ENCODE data around the gene TRPV5. TPM values are rescaled to one million over a fixed set of nuclear protein-coding genes. Genes with fewer than 3 reads are reported as not detected.
A peak's percentile ranks its signal among the peaks of the same experiment; 100 is the strongest.

TRPV5 gene
- total and polyA plus RNA-seq, 2 of the 8 experiments (the other 6 are each of a cell fraction or from before 2014, with no cell fraction given), result 0.03 TPM; not detected in 1

DNA sequence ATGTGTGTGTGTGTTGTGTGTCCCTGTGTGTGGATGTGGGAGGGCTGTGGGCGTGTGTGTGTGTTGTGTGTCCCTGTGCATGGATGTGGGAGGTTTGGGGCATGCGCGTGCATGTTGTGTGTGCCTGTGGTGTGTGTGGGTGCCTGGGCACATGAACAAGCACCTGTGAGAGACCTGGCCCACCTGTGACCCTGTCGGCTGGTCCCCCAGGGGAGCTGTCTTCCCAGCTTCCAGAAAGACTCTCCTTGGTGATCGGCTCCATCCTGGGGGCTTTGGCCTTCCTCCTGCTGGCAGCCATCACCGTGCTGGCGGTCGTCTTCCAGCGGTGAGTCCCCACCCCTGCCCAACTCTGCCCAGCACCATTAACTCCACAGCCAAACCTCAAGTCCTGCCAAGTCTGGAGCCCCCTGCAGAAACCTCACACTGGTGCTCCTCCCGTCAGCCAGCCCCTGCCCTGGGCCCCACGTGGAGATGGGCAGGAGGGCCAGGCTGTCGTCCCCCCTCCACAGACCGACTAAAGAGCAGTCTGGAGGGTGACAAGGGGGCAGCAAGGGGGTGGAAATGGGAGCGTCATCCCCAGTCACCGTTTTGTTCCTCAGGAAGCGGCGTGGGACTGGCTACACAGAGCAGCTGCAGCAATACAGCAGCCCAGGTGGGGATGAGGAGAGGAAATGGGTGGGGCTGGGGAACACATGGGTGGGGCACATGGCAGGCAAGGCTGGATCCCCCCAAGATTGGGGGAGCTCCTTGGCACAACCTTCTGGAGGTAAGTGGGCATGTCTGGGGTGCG, 66.0 kb downstream of the TRPV5 start:
- Histone ChIP-seq H3K9ac (replicated peaks in 1 of 4; ENCODE audit: extremely low read depth in 1 of 4, low read depth in 3 of 4, low read length in 3 of 4) (no peak overlapping the region), H3K18ac (ENCODE audit: extremely low read depth, low read length) (no peak overlapping the region; the same call in 1 of the 2 replicates), H3K4ac (replicated peaks; ENCODE audit: insufficient read length, low read depth, low read length) (no peak overlapping the region), H3K23ac (ENCODE audit: insufficient read length) (no peak overlapping the region), H4K20me1 (replicated peaks in 1 of 2; ENCODE audit: control insufficient read depth in 1 of 2, insufficient read depth in 2 of 2, low read length in 2 of 2) (no peaks in the 10 kb centered on the region), H3K14ac (ENCODE audit: insufficient read length) (no peak overlapping the region), H3K9me3 (ENCODE audit: insufficient read depth in 2 of 2, low read depth in 1 of 2, low read length in 1 of 2) (no peaks in the 10 kb centered on the region), H3K4me3 (ENCODE audit: extremely low read depth in 1 of 4, insufficient read depth in 2 of 4, low read depth in 3 of 4, low read length in 4 of 4) (no peak overlapping the region), H3K56ac (replicated peaks; ENCODE audit: insufficient read length, low read depth, low read length) (no peak overlapping the region), H2BK20ac (ENCODE audit: low read length) (no peak overlapping the region), H3K27ac (ENCODE audit: low read depth, low read length) (no peak overlapping the region), H2AFZ (ENCODE audit: low read length) (no peak overlapping the region), H2BK120ac (replicated peaks; ENCODE audit: low read depth, low read length) (no peak overlapping the region), H4K91ac (replicated peaks; ENCODE audit: insufficient read length, low read length) (no peak overlapping the region), H3K23me2 (ENCODE audit: low read depth, low read length) (no peaks in the 10 kb centered on the region; the same call in 1 of the 2 replicates), H2BK15ac (ENCODE audit: low read length) (no peak overlapping the region), H3K27me3 (replicated peaks in 1 of 4; ENCODE audit: control insufficient read depth in 3 of 4, extremely low read depth in 1 of 4, insufficient read depth in 3 of 4, low read length in 3 of 4) (no peaks in the 10 kb centered on the region), H3K79me1 (ENCODE audit: low read depth, low read length) (no peaks in the 10 kb centered on the region; the same call in 1 of the 2 replicates), H2BK12ac (ENCODE audit: low read depth, low read length) (peak overlapping the region; percentile 75; the same call in 1 of the 2 replicates), H2BK5ac (ENCODE audit: low read depth, low read length) (0 out of 2 replicates have a peak overlapping the region, but pooled peaks have one; percentile 66), H3K4me1 (replicated peaks in 1 of 4; ENCODE audit: control insufficient read depth in 3 of 4, insufficient read depth in 4 of 4, low read length in 3 of 4) (peaks cover 3 to 9% (median 6%) of the 10 kb centered on the region in 4 experiments; a peak in 6 of 7 replicates), H3K4me2 (ENCODE audit: insufficient read depth in 1 of 2, low read depth in 2 of 2, low read length in 2 of 2) (no peak overlapping the region), H3K36me3 (ENCODE audit: control insufficient read depth in 2 of 4, insufficient read depth in 4 of 4, low read length in 3 of 4) (no peaks in the 10 kb centered on the region), H2AK5ac (ENCODE audit: low read depth, low read length) (no peak overlapping the region), H3K79me2 (ENCODE audit: control insufficient read depth in 1 of 2, insufficient read depth in 2 of 2, low read length in 2 of 2) (no peaks in the 10 kb centered on the region), H4K5ac (ENCODE audit: insufficient read length, low read depth, low read length) (no peak overlapping the region), H4K8ac (ENCODE audit: extremely low read depth, insufficient read depth, low read length) (no peak overlapping the region)
- TF ChIP-seq ZNF274 (IDR thresholded peaks at IDR 0.05; ENCODE audit: borderline replicate concordance, extremely low read depth, low read length) (no peak), RAD21 (IDR thresholded peaks at IDR 0.05 in 1 of 2, conservative IDR thresholded peaks at IDR 0.05 in 1 of 2; ENCODE audit: low read depth in 2 of 2, low read length in 2 of 2) (no peak), SRF (IDR thresholded peaks at IDR 0.05; ENCODE audit: low read depth, low read length) (no peak)
- whole genome bisulfite sequencing, 2 experiments (ENCODE audit: extremely low coverage in 1 of 2, insufficient coverage in 1 of 2, insufficient read length in 1 of 2, insufficient replicate concordance in 2 of 2, low coverage in 1 of 2, low lambda C conversion rate in 2 of 2, missing lambda C conversion rate in 1 of 2), result 87% methylated on average over 18 of the region's 18 CpGs; no CpG with 5 or more reads in 1 of the 2 experiments
- ChIA-PET CTCF (ENCODE audit: partially characterized antibody) (interaction anchor here (1.1 to 13.9 kb wide), 16 partner anchors 9 to 516 kb away, joined by 3 to 107 read pairs (median 6); partner anchors contain the start of gene EPHB6), POLR2A (ENCODE audit: partially characterized antibody) (no interaction called here)
- no peak for FAIRE-seq
- DNase-seq (ENCODE audit: low read depth in 1 of 2, low spot score in 2 of 2), result peak in 1 of 2 experiments; percentile 37

Data from H1 (cell line).